Coronary artery (tissue), 2 donors: ENCODE results near the gene RTEL1.

Experiments
- DNase-seq: peaks from one replicate; pipeline ENCODE4 v3.0.0-alpha.2; 2017; ENCODE audit warnings: low spot score
- H3K27ac ChIP-seq, 2 donors: fragments of 200-600 bp; sonication (generic); one replicate each; pipeline ENCODE4 v1.5.1; 2016 to 2019
- H3K4me3 ChIP-seq: fragments of 200-600 bp; sonication (generic); 2 replicates; pipeline ENCODE4 v1.5.1; 2016; ENCODE audit warnings: mild to moderate bottlenecking, moderate library complexity
- CTCF ChIP-seq: fragments of 200-600 bp; sonication (generic); IDR thresholded peaks from one replicate; pipeline ENCODE4 v1.5.1; 2019; ENCODE audit warnings: antibody characterized with exemption

The RTEL1 gene

GRCh38 chr20:63641146-63641791 is 16.8 kb upstream of the RTEL1 start:
- DNase-seq: no peak
- Histone ChIP-seq H3K27ac (peak overlapping the region; percentile 41 to 85), H3K4me3 (peak overlapping the region; percentile 69)
- TF ChIP-seq CTCF: no peak

GRCh38 chr20:63641792-63642523 is 16.2 kb upstream of the RTEL1 start:
- no peak for TF ChIP-seq CTCF
- Histone ChIP-seq H3K4me3 (peak overlapping the region; percentile 69), H3K27ac (peak overlapping the region; percentile 41 to 85)
- DNase-seq: peak; percentile 88

- no peak for DNase-seq
- peak overlapping the region; percentile 69 for H3K4me3 ChIP-seq
- no peak for TF ChIP-seq CTCF
- H3K27ac ChIP-seq: peak overlapping the region in 1 of 2 donors; percentile 85
Observed at GRCh38 chr20:63642527-63643247, 15.4 kb upstream of the RTEL1 start.

GRCh38 chr20:63643499-63643898 is 14.6 kb upstream of the RTEL1 start:
- DNase-seq: no peak
- Histone ChIP-seq H3K27ac (no peak overlapping the region), H3K4me3 (no peak overlapping the region)
- no peak for TF ChIP-seq CTCF

GRCh38 chr20:63643946-63644345 is 14.2 kb upstream of the RTEL1 start:
- Histone ChIP-seq H3K27ac (no peak overlapping the region), H3K4me3 (no peak overlapping the region)
- no peak for TF ChIP-seq CTCF
- no peak for DNase-seq

GRCh38 chr20:63645218-63645617 is 12.9 kb upstream of the RTEL1 start:
- TF ChIP-seq CTCF: no peak
- Histone ChIP-seq H3K4me3 (no peak overlapping the region), H3K27ac (no peak overlapping the region)
- no peak for DNase-seq
